ENCODE results near the gene MXRA7.

The MXRA7 gene

DNA sequence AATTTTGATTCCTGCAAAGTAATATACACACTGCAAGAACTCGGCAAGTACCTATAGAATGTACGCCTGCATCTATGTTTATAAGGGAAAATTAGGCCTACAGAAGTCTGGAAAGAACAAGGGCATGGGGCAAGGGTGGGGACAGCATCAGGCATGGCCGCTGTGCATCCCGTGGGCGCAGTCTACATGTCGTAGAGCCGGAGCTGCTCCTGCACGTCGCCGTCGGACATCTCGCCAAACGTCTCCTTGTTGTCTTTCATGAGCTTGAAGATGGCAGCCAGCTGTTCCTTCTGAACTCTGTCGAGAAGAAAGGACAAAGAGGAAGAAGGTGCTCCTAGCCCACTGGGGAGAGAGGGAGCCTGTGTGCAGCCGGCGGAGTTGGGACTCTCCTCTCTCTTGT lies 33.4 kb downstream of the MXRA7 start:
- no peak for DNase-seq (ENCODE audit: low read depth, low spot score)
- H3K9ac ChIP-seq (ENCODE audit: insufficient read length, low read depth), result no peak overlapping the region
- TF ChIP-seq SUZ12 (IDR thresholded peaks at IDR 0.05; ENCODE audit: extremely low read depth, insufficient read depth, insufficient read length), result no peak
- no peak for TF ChIP-seq ZNF274 (IDR thresholded peaks at IDR 0.05; ENCODE audit: low read depth, low read length)
- no peak for TF ChIP-seq YY1 (IDR thresholded peaks at IDR 0.05; ENCODE audit: insufficient read depth, insufficient read length)
- peaks cover 9% of the 10 kb centered on the region for H3K4me1 ChIP-seq (ENCODE audit: insufficient read depth, insufficient read length)
- peaks cover 6% of the 10 kb centered on the region; the same call in 1 of the 2 replicates for H3K9me3 ChIP-seq (ENCODE audit: insufficient read depth, low read length)
- H3K4me3 ChIP-seq (ENCODE audit: insufficient read length, low read depth), result no peak overlapping the region
- no peaks in the 10 kb centered on the region for H3K27me3 ChIP-seq (ENCODE audit: insufficient read depth, insufficient read length)
- peaks cover 6% of the 10 kb centered on the region for H3K36me3 ChIP-seq (ENCODE audit: insufficient read depth, insufficient read length, low read length)

DNA sequence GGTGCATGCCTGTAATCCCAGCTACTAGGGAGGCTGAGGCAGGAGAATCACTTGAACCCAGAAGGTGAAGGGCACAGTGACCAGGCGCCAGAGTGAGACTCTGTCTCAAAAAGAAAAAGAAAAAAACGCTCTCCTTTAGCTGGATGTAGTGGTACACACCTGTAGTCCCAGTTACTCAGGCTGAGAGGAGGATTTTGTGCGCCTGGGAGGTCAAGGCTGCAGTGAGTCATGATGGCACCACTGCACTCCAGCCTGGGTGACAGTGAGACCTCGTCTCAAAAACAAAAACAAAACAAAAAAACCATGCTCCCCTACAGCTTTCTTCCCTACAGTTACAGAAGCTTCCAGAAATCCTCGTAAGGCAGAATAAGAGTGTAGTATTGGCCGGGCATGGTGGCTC lies 34.1 kb downstream of the MXRA7 start:
- H3K36me3 ChIP-seq (ENCODE audit: insufficient read depth, insufficient read length, low read length), result peaks cover 5% of the 10 kb centered on the region
- TF ChIP-seq YY1 (IDR thresholded peaks at IDR 0.05; ENCODE audit: insufficient read depth, insufficient read length) (no peak), ZNF274 (IDR thresholded peaks at IDR 0.05; ENCODE audit: low read depth, low read length) (no peak), SUZ12 (IDR thresholded peaks at IDR 0.05; ENCODE audit: extremely low read depth, insufficient read depth, insufficient read length) (no peak)
- no peak overlapping the region for H3K4me3 ChIP-seq (ENCODE audit: insufficient read length, low read depth)
- H3K4me1 ChIP-seq (ENCODE audit: insufficient read depth, insufficient read length), result peaks cover 3% of the 10 kb centered on the region
- no peak overlapping the region for H3K9ac ChIP-seq (ENCODE audit: insufficient read length, low read depth)
- no peak for DNase-seq (ENCODE audit: low read depth, low spot score)
- no peaks in the 10 kb centered on the region for H3K27me3 ChIP-seq (ENCODE audit: insufficient read depth, insufficient read length)
- peaks cover 6% of the 10 kb centered on the region; the same call in 1 of the 2 replicates for H3K9me3 ChIP-seq (ENCODE audit: insufficient read depth, low read length)

DNA sequence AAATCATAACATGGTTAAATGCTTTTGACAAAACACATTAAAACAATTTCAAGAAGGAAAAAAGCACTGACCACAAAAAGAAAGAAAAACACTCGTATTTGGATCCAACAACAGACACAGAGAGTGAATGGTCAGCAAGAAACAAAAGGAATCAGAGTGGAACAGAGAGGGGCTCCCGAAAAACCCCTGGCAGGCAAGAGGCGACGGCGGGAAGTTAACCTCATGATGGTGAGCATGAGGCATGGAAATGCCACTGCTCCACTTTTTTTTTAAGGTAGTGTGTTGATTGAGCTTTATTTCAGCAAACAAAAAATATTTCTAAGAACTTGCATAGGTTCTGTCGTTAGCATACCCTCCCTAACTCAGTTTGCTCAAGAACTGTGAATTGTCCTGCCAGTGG lies 35.1 kb downstream of the MXRA7 start:
- peaks cover 5% of the 10 kb centered on the region for H3K36me3 ChIP-seq (ENCODE audit: insufficient read depth, insufficient read length, low read length)

DNA sequence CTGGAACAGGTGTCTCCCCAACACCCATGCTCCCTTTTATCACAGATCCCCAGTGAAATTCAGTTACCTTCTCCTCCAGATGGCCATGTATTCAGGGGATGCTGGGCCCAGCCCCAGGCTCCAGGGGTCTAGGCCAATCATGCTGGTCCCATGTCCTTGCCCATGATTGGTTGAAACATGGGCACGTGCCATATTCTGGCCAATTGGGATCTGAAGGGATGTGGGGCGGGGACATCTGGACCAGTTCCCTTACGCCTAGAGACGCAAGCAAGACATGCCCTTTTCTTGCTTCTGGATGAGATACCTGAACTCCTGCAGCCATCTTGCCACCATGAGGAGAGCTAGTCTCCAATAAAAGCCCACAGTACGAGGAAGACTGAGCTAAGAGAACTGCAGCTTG lies 36.2 kb downstream of the MXRA7 start:
- TF ChIP-seq ZNF274 (IDR thresholded peaks at IDR 0.05; ENCODE audit: low read depth, low read length) (no peak), YY1 (IDR thresholded peaks at IDR 0.05; ENCODE audit: insufficient read depth, insufficient read length) (no peak), SUZ12 (IDR thresholded peaks at IDR 0.05; ENCODE audit: extremely low read depth, insufficient read depth, insufficient read length) (no peak)
- peaks cover 5% of the 10 kb centered on the region for H3K36me3 ChIP-seq (ENCODE audit: insufficient read depth, insufficient read length, low read length)
- peaks cover 6% of the 10 kb centered on the region; the same call in 1 of the 2 replicates for H3K9me3 ChIP-seq (ENCODE audit: insufficient read depth, low read length)
- DNase-seq (ENCODE audit: low read depth, low spot score), result no peak
- H3K9ac ChIP-seq (ENCODE audit: insufficient read length, low read depth), result no peak overlapping the region
- H3K4me1 ChIP-seq (ENCODE audit: insufficient read depth, insufficient read length), result peaks cover 4% of the 10 kb centered on the region
- H3K27me3 ChIP-seq (ENCODE audit: insufficient read depth, insufficient read length), result no peaks in the 10 kb centered on the region
- no peak overlapping the region for H3K4me3 ChIP-seq (ENCODE audit: insufficient read length, low read depth)

More for the DNA sequence above, 35.1 kb downstream of the MXRA7 start:
- Histone ChIP-seq H3K4me1 (ENCODE audit: insufficient read depth, insufficient read length) (peaks cover 4% of the 10 kb centered on the region), H3K9ac (ENCODE audit: insufficient read length, low read depth) (no peak overlapping the region), H3K27me3 (ENCODE audit: insufficient read depth, insufficient read length) (no peaks in the 10 kb centered on the region), H3K9me3 (ENCODE audit: insufficient read depth, low read length) (peaks cover 6% of the 10 kb centered on the region; the same call in 1 of the 2 replicates), H3K4me3 (ENCODE audit: insufficient read length, low read depth) (no peak overlapping the region)
- TF ChIP-seq ZNF274 (IDR thresholded peaks at IDR 0.05; ENCODE audit: low read depth, low read length) (no peak), SUZ12 (IDR thresholded peaks at IDR 0.05; ENCODE audit: extremely low read depth, insufficient read depth, insufficient read length) (no peak), YY1 (IDR thresholded peaks at IDR 0.05; ENCODE audit: insufficient read depth, insufficient read length) (no peak)
- no peak for DNase-seq (ENCODE audit: low read depth, low spot score)

DNA sequence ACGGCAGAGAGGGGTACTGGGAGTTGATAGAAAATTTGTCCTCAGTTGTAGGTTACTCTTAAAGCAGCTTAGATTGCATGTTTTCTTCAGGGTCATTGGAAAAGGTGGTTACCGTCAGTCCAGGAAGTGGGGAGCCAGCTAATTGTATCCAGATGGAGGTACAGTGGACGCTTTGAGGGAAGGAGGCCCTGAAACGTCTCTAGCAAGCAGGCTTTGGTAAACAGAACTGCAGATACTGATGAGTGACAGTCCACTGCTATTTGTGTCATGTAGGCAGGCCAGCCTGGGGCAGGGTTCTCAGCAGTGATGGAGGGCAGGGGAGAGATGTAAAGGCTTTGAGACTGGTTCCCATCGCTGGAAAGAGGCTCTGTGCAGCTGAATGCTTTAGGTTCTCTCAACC lies 37.0 kb downstream of the MXRA7 start:
- Histone ChIP-seq H3K4me1 (ENCODE audit: insufficient read depth, insufficient read length) (peaks cover 4% of the 10 kb centered on the region), H3K9me3 (ENCODE audit: insufficient read depth, low read length) (peaks cover 6% of the 10 kb centered on the region; the same call in 1 of the 2 replicates), H3K36me3 (ENCODE audit: insufficient read depth, insufficient read length, low read length) (peaks cover 5% of the 10 kb centered on the region), H3K27me3 (ENCODE audit: insufficient read depth, insufficient read length) (no peaks in the 10 kb centered on the region), H3K9ac (ENCODE audit: insufficient read length, low read depth) (no peak overlapping the region), H3K4me3 (ENCODE audit: insufficient read length, low read depth) (no peak overlapping the region)
- TF ChIP-seq YY1 (IDR thresholded peaks at IDR 0.05; ENCODE audit: insufficient read depth, insufficient read length) (no peak), SUZ12 (IDR thresholded peaks at IDR 0.05; ENCODE audit: extremely low read depth, insufficient read depth, insufficient read length) (no peak), ZNF274 (IDR thresholded peaks at IDR 0.05; ENCODE audit: low read depth, low read length) (no peak)
- no peak for DNase-seq (ENCODE audit: low read depth, low spot score)

DNA sequence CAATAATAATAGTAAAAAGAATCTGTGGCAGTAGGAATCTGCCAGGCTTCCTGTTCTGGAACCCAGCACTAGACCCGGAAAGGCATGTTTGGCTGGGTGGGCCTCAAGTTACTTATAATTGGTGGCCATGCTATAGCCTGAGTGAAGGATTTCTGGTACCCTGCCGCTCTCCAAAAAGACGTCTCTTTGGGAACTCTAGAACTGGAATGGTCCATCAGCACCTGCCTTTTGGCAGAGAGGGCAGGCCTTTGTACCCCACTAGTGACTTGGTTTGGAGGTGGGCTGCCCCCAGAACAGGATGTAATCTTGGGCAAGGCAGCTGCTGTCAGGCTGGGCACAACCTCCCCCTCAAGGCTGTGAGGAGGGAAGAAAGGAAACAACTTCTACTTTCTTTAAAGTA lies 37.9 kb downstream of the MXRA7 start:
- peaks cover 6% of the 10 kb centered on the region; the same call in 1 of the 2 replicates for H3K9me3 ChIP-seq (ENCODE audit: insufficient read depth, low read length)
- no peak overlapping the region for H3K9ac ChIP-seq (ENCODE audit: insufficient read length, low read depth)
- DNase-seq (ENCODE audit: low read depth, low spot score), result no peak
- peaks cover 6% of the 10 kb centered on the region for H3K4me1 ChIP-seq (ENCODE audit: insufficient read depth, insufficient read length)
- peaks cover 5% of the 10 kb centered on the region for H3K36me3 ChIP-seq (ENCODE audit: insufficient read depth, insufficient read length, low read length)
- TF ChIP-seq SUZ12 (IDR thresholded peaks at IDR 0.05; ENCODE audit: extremely low read depth, insufficient read depth, insufficient read length) (no peak), YY1 (IDR thresholded peaks at IDR 0.05; ENCODE audit: insufficient read depth, insufficient read length) (no peak), ZNF274 (IDR thresholded peaks at IDR 0.05; ENCODE audit: low read depth, low read length) (no peak)
- no peaks in the 10 kb centered on the region for H3K27me3 ChIP-seq (ENCODE audit: insufficient read depth, insufficient read length)
- H3K4me3 ChIP-seq (ENCODE audit: insufficient read length, low read depth), result no peak overlapping the region

DNA sequence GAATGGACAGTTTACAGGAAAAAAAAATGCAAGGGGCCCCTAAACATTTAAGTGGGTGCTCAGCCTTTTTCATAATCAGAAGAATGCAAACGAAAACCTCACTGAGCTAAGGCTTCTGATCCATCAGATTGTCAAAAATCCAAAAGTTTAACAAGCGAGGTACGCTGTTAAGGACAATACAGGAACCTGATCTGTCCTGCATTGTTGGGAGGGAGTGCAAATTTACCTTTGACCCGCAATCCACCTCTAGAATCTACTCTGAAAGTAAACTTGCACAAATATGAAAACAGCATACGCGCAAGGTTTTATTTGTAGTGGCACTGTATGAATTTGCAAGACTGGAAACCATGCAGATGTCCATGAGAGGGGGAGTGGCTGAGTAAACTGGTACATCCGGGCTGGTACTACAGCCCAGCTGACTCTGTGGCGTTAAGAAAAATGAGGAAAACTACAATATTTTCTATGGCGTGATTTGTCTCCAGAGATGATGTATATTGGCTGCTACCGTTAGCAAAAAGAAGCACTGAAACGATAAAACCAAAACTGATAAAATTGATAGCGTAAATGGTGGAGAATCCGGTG lies 38.4 kb downstream of the MXRA7 start:
- Histone ChIP-seq H3K4me1 (ENCODE audit: insufficient read depth, insufficient read length) (peaks cover 6% of the 10 kb centered on the region), H3K4me3 (ENCODE audit: insufficient read length, low read depth) (peak overlapping the region; percentile 68), H3K36me3 (ENCODE audit: insufficient read depth, insufficient read length, low read length) (peaks cover under 1% of the 10 kb centered on the region), H3K27me3 (ENCODE audit: insufficient read depth, insufficient read length) (no peaks in the 10 kb centered on the region), H3K9ac (ENCODE audit: insufficient read length, low read depth) (peak overlapping the region; percentile 83), H3K9me3 (ENCODE audit: insufficient read depth, low read length) (peaks cover 6% of the 10 kb centered on the region; the same call in 1 of the 2 replicates)
- TF ChIP-seq SUZ12 (IDR thresholded peaks at IDR 0.05; ENCODE audit: extremely low read depth, insufficient read depth, insufficient read length) (no peak), ZNF274 (IDR thresholded peaks at IDR 0.05; ENCODE audit: low read depth, low read length) (no peak), YY1 (IDR thresholded peaks at IDR 0.05; ENCODE audit: insufficient read depth, insufficient read length) (no peak)
- DNase-seq (ENCODE audit: low read depth, low spot score), result no peak

Measured in NT2/D1 (cell line).